GM18508 (cell line): ENCODE data around the gene ARIH2.

Experiments used
- ATAC-seq: cut with Tn5 transposase; IDR thresholded peaks from one replicate; pipeline ENCODE4 v1.9.1; 2021; ENCODE audit warnings: moderate number of reproducible peaks; ENCODE audit not compliant: insufficient read depth, unreplicated experiment

Gene ARIH2

GRCh38 chr3:48928679-48929078 is 10.0 kb downstream of the ARIH2 start:
- no peak for ATAC-seq

GRCh38 chr3:48929358-48930035 is 10.9 kb downstream of the ARIH2 start:
- no peak for ATAC-seq

- no peak for ATAC-seq
These were observed 11.9 kb downstream of the ARIH2 start for GRCh38 chr3:48930590-48930989.

GRCh38 chr3:48931944-48932580 is 13.4 kb downstream of the ARIH2 start:
- ATAC-seq, result no peak

GRCh38 chr3:48934333-48934991 is 15.8 kb downstream of the ARIH2 start:
- ATAC-seq, result no peak

- ATAC-seq, result no peak
These were observed 16.9 kb downstream of the ARIH2 start for GRCh38 chr3:48935530-48935929.

GRCh38 chr3:48938156-48938555 is 19.5 kb downstream of the ARIH2 start:
- no peak for ATAC-seq

- no peak for ATAC-seq
These were observed 20.0 kb downstream of the ARIH2 start for GRCh38 chr3:48938689-48939088.

GRCh38 chr3:48945432-48945831 is 26.8 kb downstream of the ARIH2 start:
- ATAC-seq, result no peak

- no peak for ATAC-seq
These were observed 27.4 kb downstream of the ARIH2 start for GRCh38 chr3:48945891-48946549.

GRCh38 chr3:48949376-48949717 is 30.7 kb downstream of the ARIH2 start:
- no peak for ATAC-seq

GRCh38 chr3:48950051-48950450 is 31.4 kb downstream of the ARIH2 start:
- no peak for ATAC-seq

GRCh38 chr3:48951764-48952163 is 33.1 kb downstream of the ARIH2 start:
- ATAC-seq, result no peak

- ATAC-seq, result no peak
These were observed 34.0 kb downstream of the ARIH2 start for GRCh38 chr3:48952510-48953118.

GRCh38 chr3:48957006-48957705 is 38.5 kb downstream of the ARIH2 start:
- no peak for ATAC-seq

GRCh38 chr3:48960841-48961413 is 42.3 kb downstream of the ARIH2 start:
- no peak for ATAC-seq

- no peak for ATAC-seq
These were observed 43.7 kb downstream of the ARIH2 start for GRCh38 chr3:48962340-48962739.

GRCh38 chr3:48962939-48963338 is 44.3 kb downstream of the ARIH2 start:
- no peak for ATAC-seq

- no peak for ATAC-seq
These were observed 44.9 kb downstream of the ARIH2 start for GRCh38 chr3:48963591-48963990.

- ATAC-seq, result no peak
These were observed 47.7 kb downstream of the ARIH2 start for GRCh38 chr3:48966367-48966766.
